LNCaP clone FGC (cell line): ENCODE measurements around the gene PLEKHG7.
"Not testable (repeated sequence)": the region's sequence is repeated elsewhere in the genome, so short reads cannot be mapped to it uniquely, and the experiment has no call there.

Source experiments
- DNase-seq: peaks from one replicate; pipeline ENCODE4 v3.0.0-alpha.2; 2011; ENCODE audit warnings: low read depth
- H3K4me3 ChIP-seq: 2 replicates; pipeline ENCODE4 v1.5.1; 2011; ENCODE audit warnings: mild to moderate bottlenecking, low read depth, low read length, control low read depth
- TF ChIP-seq, protein P1 (sequence below): IDR thresholded peaks from 2 replicates; pipeline ENCODE4 v1.5.1; 2012; ENCODE audit warnings: mild to moderate bottlenecking; ENCODE audit not compliant: control insufficient read depth, insufficient read depth; ENCODE audit errors: extremely low read depth

Gene PLEKHG7, protein sequence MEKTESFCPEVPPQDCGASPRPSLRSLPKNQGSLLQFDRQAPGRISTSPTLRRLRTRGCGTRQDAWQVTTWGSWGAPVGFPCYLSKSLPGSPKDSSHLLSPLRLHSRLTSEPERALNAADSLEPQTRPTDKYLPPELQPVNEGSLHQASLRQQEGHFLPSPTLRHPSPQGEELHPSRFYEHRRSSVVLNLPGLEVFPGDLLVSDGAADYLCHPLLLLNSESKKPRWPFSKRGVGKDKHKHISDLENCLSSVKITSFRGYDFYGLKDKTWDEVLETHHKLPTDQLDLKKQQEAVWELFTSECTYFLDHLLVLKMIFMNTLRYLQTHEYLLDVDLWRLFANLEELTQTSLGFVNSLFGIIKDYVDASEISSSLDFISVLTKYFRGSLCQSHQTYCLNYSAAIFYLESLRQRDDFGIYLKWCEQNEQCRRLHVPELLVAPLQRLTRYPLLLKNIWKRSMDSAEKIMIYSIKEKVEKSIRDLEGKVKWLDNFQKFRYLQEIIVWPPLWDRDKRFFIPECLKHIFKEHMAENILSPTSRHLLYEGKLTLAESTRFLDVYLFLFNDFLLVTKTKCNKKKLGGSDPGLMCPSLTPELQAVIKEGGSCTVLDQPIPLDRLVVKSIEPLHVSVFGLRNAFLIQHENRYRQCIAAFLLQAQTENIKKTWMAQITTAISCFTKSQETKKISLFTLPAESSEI

DNA sequence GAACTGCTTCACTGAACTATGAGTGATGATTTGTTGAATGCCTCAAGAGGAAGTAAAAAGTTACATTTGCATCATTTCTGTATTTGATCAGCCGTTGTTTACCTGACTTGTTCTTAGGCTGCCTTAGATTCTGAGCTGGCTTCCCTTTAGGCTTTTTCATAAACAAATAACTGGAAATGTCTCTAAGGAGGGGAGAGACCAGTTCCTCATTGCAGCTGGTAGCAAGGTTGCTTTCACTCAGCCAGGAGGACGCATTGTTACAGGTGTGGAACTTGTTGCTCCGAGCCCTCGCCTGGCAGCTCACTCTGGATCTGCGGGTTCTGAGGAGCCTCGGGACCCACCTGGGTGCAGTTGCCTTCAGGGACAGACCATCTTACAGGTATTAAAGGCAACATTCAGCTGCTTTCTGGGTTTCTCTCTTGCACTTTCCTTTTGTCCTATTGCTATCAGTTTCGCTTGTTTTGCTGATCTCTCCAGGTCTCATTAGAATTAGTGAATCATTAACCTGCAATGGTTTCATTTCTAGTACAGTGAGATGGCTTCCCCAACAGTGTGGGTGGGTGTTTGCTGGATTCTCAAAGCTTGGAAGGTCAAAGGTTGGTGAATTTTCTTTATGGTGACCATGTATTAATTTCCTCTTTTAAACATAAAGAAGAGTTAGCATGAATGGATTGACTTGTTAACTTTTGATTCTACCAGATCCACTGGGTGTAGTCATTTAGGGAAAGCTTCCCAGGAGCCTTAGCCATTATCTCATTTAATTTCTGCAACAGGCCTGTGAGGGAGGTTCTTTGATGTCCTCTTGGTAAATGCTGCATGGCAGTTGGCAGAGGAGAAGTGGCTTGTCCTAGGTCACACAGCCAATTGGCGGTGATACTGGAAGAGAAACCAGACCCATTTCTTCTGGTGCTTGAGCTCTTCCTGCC, at the start of gene PLEKHG7:
Gene PLEKHG7, plus strand, starts transcription at position 236 of the 926 bp plus-strand sequence. CDS start 3,643 bp downstream, outside the sequence.
- peak; percentile 46 for DNase-seq
- TF ChIP-seq, protein P1, sequence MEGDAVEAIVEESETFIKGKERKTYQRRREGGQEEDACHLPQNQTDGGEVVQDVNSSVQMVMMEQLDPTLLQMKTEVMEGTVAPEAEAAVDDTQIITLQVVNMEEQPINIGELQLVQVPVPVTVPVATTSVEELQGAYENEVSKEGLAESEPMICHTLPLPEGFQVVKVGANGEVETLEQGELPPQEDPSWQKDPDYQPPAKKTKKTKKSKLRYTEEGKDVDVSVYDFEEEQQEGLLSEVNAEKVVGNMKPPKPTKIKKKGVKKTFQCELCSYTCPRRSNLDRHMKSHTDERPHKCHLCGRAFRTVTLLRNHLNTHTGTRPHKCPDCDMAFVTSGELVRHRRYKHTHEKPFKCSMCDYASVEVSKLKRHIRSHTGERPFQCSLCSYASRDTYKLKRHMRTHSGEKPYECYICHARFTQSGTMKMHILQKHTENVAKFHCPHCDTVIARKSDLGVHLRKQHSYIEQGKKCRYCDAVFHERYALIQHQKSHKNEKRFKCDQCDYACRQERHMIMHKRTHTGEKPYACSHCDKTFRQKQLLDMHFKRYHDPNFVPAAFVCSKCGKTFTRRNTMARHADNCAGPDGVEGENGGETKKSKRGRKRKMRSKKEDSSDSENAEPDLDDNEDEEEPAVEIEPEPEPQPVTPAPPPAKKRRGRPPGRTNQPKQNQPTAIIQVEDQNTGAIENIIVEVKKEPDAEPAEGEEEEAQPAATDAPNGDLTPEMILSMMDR = no peak
- peak within 1 kb of the TSS; percentile 34 for H3K4me3 ChIP-seq

DNA sequence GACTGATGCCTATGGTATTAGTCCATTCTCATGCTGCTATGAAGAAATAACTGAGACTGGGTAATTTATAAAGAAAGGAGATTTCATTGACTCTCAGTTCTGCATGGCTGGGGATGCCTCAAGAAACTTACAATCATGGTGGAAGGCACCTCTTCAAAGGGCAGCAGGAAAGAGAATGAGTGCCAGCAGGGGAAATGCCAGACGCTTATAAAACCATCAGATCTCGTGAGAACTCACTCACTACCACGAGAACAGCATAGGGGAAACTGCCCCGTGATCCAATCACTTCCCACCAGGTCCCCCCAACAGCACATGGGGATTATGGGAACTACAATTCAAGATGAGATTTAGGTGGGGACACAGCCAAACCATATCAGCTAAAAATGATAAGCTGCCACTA, 48.5 kb upstream of the PLEKHG7 start:
- not testable (repeated sequence) for H3K4me3 ChIP-seq, DNase-seq

DNA sequence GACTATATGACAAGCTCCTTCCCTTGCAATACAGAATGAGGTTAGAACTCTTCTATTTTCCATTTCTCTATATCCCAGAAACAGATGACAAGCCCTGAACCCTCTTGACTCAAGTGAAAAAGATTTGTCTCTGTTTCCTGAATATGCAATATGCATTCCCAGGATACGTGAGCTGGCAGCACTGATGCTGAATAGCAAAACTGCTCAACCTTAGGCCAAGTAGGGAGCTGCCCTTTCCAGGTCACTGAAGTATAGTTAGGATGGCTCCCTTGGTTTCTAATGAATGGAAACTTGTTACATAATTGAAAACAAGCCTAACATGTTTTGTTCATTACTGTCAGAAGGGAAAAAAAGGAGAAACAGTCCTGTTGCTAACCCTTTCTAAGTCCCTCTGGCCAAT, 47.9 kb upstream of the PLEKHG7 start:
- DNase-seq = no peak
- TF ChIP-seq, protein P1 = no peak
- H3K4me3 ChIP-seq = no peak overlapping the region

DNA sequence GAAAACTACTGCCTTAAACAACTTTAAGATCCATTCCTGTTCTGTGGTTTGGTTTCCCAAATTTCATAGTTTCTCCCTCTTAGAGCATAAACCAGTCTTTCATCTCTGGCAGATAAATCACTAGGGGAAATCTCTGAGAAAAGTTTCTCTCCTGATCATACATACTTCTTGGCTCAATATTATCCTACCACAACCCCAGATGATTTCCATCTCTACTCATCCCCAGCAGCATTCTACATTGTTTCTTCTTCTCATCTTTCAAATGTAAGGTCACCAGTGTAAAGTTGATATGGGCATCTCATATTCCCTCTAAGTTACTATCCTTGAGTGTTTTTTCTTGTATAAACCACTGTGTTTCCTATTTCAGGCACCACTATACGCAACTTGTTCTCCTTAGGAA, 45.9 kb upstream of the PLEKHG7 start:
- no peak for DNase-seq

DNA sequence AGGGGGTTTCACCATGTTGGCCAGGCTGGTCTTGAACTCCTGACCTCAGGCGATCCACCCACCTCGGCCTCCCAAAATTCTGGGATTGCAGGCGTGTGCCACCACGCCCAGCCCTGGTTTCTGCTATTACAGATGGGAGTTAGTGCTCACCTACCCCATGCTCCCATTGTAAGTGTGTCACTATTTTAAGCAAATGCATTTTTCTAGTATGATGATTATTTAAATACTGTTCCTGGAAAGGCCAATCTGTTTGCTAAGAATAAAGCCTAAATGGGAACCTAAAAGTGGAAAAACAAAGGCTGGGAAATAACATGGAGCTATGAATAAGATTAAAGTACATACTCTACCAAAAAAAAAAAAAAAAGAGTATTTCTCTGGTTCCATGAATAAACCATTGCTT, 45.0 kb upstream of the PLEKHG7 start:
- no peak for DNase-seq
- no peak overlapping the region for H3K4me3 ChIP-seq
- TF ChIP-seq, protein P1 = no peak

More for the DNA sequence above, 45.9 kb upstream of the PLEKHG7 start:
- H3K4me3 ChIP-seq = no peak overlapping the region
- TF ChIP-seq, protein P1 = no peak

DNA sequence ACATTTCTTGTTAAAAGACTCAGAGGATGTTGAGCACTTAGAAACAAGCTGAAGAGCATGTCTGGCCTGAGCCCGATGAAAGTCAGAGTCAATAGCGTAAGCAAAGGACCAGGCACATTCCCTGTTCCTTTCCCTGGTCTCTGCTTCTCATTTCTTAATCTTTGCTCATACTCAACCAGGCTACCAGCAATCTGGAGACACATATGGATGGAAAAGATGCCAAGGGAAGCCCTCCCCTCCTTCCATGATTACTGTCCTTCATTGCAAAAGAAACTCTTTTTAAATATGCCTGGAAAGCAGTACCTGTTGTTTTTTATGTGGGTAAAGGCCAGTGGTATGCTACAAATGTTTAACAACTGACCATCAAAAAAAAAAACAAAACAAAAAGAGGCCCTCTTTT, 44.2 kb upstream of the PLEKHG7 start:
- no peak overlapping the region for H3K4me3 ChIP-seq
- no peak for DNase-seq
- TF ChIP-seq, protein P1 = no peak

DNA sequence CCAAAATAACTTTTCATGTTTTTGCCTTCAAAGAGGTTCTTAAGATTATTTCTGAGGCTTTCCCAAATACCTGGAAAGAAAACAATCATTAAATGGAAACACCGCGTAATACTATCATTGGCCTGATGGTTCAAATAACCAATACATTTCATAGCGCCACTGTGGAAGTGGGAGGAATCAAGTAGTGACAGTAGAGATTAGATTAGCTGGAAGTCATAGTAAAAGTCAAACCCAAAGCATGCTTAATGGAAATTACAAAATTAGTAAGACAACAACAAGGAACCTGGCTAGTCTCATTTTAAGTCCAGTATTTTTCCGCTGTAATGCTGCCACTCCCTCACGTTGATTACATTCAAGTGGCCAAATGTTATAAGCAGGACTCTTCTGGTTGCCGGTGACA, 41.5 kb upstream of the PLEKHG7 start:
- no peak for DNase-seq
- TF ChIP-seq, protein P1 = no peak
- H3K4me3 ChIP-seq = no peak overlapping the region
